HuH-7.5 (cell line): ENCODE results near the gene PSMB7.

ENCODE experiments used
- DNase-seq: peaks from one replicate; pipeline ENCODE4 v3.0.0; 2011; ENCODE audit warnings: low spot score

Gene PSMB7

GRCh38 chr9:124356745-124357390, 58.4 kb downstream of the PSMB7 start:
- no peak for DNase-seq

GRCh38 chr9:124355941-124356744, 59.1 kb downstream of the PSMB7 start:
- DNase-seq: no peak

- no peak for DNase-seq
Measured at GRCh38 chr9:124355039-124355940, 60.0 kb downstream of the PSMB7 start.

GRCh38 chr9:124354346-124355038, 60.8 kb downstream of the PSMB7 start:
- no peak for DNase-seq

- no peak for DNase-seq
Measured at GRCh38 chr9:124353811-124354274, 61.4 kb downstream of the PSMB7 start.

- no peak for DNase-seq
Measured at GRCh38 chr9:124353166-124353768, 62.0 kb downstream of the PSMB7 start.

- no peak for DNase-seq
Measured at GRCh38 chr9:124352616-124353015, 62.6 kb downstream of the PSMB7 start.

- DNase-seq: no peak
Measured at GRCh38 chr9:124351672-124352468, 63.4 kb downstream of the PSMB7 start.

- DNase-seq: peak; percentile 9
Measured at GRCh38 chr9:124350494-124351263, 64.6 kb downstream of the PSMB7 start.

GRCh38 chr9:124349675-124350493, 65.4 kb downstream of the PSMB7 start:
- no peak for DNase-seq

- no peak for DNase-seq
Measured at GRCh38 chr9:124349267-124349666, 66.0 kb downstream of the PSMB7 start.

- no peak for DNase-seq
Measured at GRCh38 chr9:124348831-124349230, 66.4 kb downstream of the PSMB7 start.

GRCh38 chr9:124348363-124348762, 66.9 kb downstream of the PSMB7 start:
- DNase-seq: no peak

GRCh38 chr9:124347968-124348358, 67.3 kb downstream of the PSMB7 start:
- no peak for DNase-seq

GRCh38 chr9:124347206-124347967, 67.9 kb downstream of the PSMB7 start:
- DNase-seq: no peak

GRCh38 chr9:124346347-124347163, 68.7 kb downstream of the PSMB7 start:
- no peak for DNase-seq

GRCh38 chr9:124345751-124346281, 69.4 kb downstream of the PSMB7 start:
- no peak for DNase-seq
